HG03520 (cell line): ENCODE results near the gene NR2C2AP.
A peak's percentile ranks its signal among the peaks of the same experiment; 100 is the strongest.
"Not testable (repeated sequence)": the region's sequence is repeated elsewhere in the genome, so short reads cannot be mapped to it uniquely, and the experiment has no call there.

Experiments
- ATAC-seq: cut with Tn5 transposase; IDR thresholded peaks from one replicate; pipeline ENCODE4 v1.9.1; 2021; ENCODE audit warnings: mild to moderate bottlenecking, moderate library complexity; ENCODE audit not compliant: unreplicated experiment

The NR2C2AP gene

GRCh38 chr19:19185853-19186740 lies 17.1 kb downstream of the NR2C2AP start:
- ATAC-seq: no peak

DNA sequence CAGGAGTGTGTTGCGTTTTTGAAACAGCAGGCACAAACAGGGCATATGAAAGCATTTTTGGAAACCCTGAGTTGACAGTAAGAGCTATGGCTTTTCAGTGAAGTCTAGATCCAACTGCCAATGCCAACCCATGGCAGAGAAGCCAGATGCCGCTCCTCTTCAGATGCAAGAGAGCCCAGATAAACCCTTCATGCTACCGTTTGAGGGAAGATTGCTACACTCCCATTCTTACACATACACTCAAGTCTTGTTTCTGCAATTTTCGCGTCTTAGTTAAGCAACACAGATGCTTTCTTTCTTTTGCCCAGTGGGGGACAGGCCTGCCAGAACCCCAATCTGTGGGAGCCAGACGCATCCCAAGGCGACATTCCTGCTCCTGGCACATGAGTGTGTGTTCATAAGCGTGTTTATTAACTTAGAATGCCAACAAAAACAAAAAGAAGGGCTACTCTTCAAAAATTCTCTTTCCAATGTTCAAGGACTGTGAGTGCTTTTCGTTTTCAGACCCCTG lies 21.7 kb downstream of the NR2C2AP start:
- no peak for ATAC-seq

- no peak for ATAC-seq
These were observed 23.4 kb downstream of the NR2C2AP start for GRCh38 chr19:19179548-19180441.

DNA sequence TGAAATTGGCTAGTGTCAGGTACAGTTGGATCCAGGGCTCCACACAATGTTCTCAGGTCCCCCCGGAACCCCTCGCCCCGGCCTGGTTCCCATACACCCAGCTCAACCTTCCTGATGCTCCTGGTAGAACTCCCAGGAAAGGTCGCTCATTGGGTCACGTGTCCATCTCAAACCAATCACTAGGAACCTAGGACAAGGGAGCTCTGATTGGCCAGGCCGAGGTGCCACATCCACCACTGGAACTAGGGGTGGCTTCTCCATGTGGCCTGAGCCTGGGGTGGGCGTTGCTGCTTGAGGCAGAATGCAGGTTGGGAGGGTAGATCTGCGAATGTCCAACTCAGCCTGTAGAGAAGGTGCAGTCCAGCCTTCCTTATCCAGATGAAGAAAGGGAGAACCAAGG lies 26.3 kb downstream of the NR2C2AP start:
- no peak for ATAC-seq

- ATAC-seq: not testable (repeated sequence)
These were observed 30.0 kb downstream of the NR2C2AP start for GRCh38 chr19:19173243-19173642.

GRCh38 chr19:19171821-19172532 lies 31.2 kb downstream of the NR2C2AP start:
- no peak for ATAC-seq

DNA sequence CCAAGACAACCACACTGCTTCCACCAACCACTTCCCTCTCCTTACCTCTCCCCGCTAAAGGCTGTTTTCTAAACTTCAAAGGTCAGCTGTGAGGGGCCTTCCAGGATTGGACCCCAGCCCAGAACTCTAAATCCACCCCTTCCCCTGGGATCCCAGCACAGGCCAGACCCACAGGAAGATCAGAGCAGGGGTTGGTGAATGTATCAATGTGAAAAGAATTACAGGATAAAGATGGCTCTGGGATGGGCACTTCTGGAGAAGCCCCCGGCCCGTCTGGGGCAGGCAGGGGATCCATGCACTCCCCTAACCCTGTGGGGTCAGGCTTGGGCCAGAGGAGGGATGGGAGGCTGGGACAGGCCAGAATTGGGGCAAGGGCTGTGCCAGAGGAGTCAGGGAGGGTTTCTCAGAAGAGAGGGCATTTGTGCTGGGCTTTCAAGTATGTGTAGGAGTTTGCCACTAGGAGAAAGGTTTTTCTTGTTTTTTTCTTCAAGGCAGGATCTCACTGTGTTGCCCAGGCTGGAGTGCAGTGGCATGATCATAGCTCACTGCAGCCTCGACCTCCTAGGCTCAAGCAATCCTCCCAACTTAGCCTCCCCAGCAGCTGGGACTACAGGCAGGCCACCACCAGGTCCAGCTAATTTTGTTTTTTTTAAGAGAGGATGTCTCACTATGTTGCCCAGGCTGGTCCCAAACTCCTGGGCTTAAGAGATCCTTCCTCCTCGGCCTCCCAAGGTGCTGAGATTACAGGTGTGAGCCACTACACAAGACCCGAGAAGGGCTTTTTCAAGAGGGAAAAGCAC lies 32.1 kb downstream of the NR2C2AP start:
- ATAC-seq: no peak

GRCh38 chr19:19170053-19170872 lies 33.0 kb downstream of the NR2C2AP start, which contains the start of gene MEF2B:
MEF2B (minus strand) TSS chr19:19170263; CDS start chr19:19150735, 19,528 bp downstream.
- peak; percentile 86 for ATAC-seq

DNA sequence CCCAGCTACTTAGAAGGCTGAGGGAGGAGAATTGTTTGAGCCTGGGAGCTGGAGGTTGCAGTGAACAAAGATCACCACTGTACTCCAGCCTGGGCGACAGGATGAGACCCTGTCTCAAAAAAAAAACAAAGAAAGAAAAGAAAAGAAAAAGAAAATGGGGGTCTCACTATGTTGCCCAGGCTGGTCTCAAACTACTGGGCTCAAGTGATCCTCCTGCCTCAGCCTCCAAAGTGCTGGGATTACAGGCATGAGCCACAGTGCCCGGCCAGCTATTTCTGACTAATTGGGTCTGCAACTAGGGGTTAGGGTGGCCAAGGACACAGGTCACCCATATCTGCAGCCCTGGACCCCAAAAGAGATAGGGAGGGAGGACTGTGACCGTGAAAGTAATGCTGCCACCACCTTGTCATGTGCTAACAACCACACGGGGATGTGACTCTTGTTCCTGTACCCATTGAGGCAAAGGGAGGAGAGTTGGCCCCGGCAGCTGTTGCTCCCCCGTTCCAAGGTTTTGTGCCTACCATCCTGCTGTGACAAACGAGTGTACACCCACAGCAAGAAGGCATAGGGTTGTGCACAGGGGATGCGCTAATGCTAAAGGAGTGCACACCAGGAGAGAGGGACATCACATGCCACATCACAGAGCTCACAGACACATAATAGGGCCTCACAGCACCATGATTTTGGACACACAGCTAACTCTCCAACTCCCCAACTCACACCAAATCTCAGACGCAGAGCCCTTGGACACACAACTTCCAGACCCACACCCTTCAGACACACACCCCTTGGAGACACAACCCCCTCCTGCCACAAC lies 33.8 kb downstream of the NR2C2AP start:
- no peak for ATAC-seq

DNA sequence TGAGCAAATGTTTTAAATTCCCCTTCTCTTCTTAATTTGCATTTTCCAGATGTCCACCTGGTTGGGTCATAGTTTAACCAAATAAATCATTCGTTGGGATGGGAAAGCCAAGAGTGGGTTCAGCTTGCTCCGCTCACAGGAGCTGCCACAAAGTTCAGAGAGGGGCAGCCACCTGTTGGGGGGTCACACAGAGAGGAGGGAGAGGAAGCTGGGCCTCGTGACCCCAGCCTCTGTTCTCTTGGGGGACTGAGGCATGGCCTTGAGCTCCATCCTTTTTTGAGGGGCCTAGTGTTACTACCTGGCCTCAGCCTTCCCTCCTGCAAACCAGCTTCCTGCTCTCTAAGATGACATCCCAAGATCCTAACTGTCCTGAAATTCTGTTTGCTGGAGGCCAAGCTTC lies 35.6 kb downstream of the NR2C2AP start:
- ATAC-seq: no peak

- no peak for ATAC-seq
These were observed 37.8 kb downstream of the NR2C2AP start for GRCh38 chr19:19165396-19165795.

- ATAC-seq: no peak
These were observed 40.7 kb downstream of the NR2C2AP start for GRCh38 chr19:19162495-19162894.

- no peak for ATAC-seq
These were observed 42.7 kb downstream of the NR2C2AP start for GRCh38 chr19:19160461-19161035.

- no peak for ATAC-seq
These were observed 43.7 kb downstream of the NR2C2AP start for GRCh38 chr19:19159534-19159933.

- ATAC-seq: no peak
These were observed 45.4 kb downstream of the NR2C2AP start for GRCh38 chr19:19157808-19158207.

DNA sequence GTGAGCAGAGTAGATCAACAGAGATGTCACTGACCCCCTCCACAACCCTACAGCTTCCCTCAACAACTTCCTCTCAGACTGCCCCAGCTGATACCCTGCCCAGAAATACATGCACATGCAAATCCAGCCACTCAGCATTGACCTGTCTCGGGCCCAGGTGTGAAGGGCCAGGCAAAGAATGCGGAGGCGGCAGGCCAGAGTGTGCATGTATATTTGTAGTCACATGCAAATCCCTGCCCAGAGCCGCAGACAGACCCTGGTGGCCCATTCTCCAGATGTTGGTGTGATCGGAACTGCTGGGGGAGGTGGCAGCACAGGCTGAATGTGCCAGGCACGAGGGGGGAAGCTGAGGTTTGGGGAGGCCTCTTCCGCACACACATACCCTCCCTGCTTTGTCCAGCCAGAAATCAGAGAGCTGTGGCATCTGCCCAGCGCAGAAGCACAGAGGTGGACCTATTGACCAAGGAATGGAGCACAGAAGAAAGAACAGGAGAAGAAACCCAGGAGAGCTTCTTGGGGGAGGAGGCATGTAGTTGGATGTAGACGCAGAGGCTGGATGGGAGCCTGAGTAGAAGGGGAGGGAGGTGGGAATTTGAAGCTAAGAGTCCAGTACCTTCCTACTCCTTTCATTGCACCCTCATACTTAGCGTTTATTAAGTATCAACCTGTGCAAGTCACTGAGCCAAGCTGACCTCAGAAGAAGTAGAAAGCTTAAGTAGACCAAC lies 47.6 kb downstream of the NR2C2AP start:
- peak; percentile 64 for ATAC-seq

- ATAC-seq: no peak
These were observed 48.3 kb downstream of the NR2C2AP start for GRCh38 chr19:19154768-19155494.
